HG02943 (cell line): ENCODE data around the gene ASGR2.
"Not testable (repeated sequence)": the region's sequence is repeated elsewhere in the genome, so short reads cannot be mapped to it uniquely, and the experiment has no call there.

ENCODE experiments used
- ATAC-seq: cut with Tn5 transposase; IDR thresholded peaks from one replicate; pipeline ENCODE4 v1.9.1; 2021; ENCODE audit warnings: mild to moderate bottlenecking, low read depth, moderate library complexity; ENCODE audit not compliant: unreplicated experiment

Gene ASGR2

GRCh38 chr17:7102421-7102820 is 12.2 kb downstream of the ASGR2 start:
- ATAC-seq, result no peak

DNA sequence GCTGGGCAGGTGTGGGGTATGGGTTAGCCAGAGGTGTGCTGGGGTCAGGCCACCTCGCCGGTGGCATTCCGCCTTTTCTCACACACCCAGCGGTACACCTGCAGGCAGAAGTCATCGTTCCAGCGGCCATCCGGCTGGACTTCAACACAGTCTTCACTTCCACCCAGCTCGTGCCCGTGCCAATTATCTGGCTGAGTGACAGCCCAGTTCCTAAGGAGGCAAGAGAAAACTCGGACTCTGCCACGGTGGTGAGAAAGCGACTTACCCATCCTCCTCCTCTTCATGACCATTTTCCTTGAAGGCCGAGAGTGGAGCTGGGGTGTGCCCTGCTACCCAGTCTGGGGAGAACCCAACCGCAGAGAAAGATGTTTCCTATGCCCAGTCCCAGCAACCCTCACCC is 13.1 kb downstream of the ASGR2 start:
- ATAC-seq, result no peak

GRCh38 chr17:7100641-7101379 is 13.8 kb downstream of the ASGR2 start:
- not testable (repeated sequence) for ATAC-seq

DNA sequence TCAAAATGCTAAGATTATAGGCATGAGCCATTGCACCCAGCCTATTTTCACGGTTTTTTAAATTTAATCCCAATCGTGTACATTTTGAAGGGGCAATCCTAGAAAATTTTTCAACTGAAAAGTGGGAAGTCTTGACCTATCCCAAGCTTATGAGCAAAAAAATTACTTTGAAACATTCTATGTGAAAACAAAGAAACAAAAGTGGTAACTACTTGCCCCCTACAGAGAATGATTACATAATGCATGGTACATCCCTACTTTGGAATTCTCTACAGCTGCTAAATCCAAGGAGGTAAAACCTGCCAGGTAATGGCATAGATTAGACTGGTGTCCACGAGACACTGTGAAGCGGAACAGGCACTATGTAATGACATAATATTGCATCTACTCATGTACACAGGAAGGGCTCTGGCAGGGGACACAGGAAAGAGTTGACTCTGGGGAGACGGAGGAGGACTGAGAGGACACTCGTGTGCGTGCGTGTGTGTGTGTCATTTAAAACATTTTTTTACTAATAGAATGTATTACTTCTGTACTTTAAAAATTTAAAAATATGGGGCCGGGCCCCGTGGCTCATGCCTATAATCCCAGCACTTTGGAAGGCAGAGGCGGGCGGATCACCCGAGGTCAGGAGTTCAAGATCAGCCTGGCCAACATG is 15.7 kb downstream of the ASGR2 start:
- ATAC-seq, result no peak

- no peak for ATAC-seq
Observed at GRCh38 chr17:7097940-7098339, 16.7 kb downstream of the ASGR2 start.

GRCh38 chr17:7095625-7096024 is 19.0 kb downstream of the ASGR2 start:
- no peak for ATAC-seq

DNA sequence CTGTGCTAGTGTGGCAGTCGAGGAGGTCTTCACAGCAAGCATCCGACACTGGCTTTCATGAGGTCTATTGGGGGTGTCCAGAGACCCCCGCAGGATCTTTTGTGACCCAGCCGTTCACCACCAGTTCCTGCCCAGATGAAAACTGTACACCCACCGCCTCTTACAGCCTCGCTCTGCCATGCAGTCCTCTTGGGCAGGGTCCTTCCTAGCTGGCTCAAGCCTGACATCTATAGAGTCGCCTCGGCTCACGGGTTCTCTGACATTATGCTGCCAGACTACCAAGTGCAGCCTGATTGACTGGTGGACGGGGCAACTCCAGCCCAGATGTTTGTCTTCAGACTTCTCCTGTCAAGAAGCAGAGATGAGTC is 20.0 kb downstream of the ASGR2 start:
- no peak for ATAC-seq

DNA sequence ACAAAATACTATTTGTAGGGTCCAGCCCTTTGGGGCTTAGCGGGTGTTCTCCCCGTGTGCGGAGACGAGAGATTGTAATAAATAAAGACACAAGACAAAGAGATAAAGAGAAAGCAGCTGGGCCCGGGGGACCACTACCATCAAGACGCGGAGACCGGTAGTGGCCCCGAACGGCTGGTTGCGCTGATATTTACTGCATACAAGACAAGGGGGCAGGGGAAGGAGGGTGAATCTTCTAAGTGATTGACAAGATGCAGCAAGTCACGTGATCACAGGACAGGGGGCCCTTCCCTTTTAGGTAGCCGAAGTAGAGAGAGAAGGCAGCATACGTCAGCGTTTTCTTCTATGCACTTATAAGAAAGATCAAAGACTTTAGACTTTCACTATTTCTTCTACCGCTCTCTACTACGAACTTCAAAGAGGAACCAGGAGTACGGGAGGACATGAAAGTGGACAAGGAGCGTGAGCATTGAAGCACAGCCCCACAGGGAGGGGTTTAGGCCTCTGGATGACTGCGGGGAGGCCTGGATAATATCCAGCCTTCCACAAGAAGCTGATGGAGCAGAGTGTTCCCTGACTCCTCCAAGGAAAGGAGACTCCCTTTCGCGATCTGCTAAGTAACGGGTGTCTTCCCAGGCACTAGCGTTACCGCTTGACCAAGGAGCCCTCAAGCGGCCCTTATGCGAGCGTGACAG is 23.2 kb downstream of the ASGR2 start:
- ATAC-seq, result not testable (repeated sequence)

GRCh38 chr17:7089570-7089969 is 25.1 kb downstream of the ASGR2 start:
- ATAC-seq, result not testable (repeated sequence)

DNA sequence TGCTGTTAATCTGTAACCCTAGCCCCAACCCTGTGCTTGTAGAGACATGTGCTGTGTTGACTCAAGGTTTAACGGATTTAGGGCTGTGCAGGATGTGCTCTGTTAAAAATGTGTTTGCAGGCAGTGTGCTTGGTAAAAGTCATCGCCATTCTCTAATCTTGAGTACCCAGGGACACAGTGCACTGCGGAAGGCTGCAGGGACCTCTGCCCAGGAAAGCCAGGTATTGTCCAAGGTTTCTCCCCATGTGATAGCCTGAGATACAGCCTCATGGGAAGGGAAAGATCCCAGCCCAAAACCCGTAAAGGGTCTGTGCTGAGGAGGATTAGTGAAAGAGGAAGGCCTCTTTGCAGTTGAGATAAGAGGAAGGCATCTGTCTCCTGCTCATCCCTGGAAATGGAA is 26.2 kb downstream of the ASGR2 start:
- not testable (repeated sequence) for ATAC-seq

DNA sequence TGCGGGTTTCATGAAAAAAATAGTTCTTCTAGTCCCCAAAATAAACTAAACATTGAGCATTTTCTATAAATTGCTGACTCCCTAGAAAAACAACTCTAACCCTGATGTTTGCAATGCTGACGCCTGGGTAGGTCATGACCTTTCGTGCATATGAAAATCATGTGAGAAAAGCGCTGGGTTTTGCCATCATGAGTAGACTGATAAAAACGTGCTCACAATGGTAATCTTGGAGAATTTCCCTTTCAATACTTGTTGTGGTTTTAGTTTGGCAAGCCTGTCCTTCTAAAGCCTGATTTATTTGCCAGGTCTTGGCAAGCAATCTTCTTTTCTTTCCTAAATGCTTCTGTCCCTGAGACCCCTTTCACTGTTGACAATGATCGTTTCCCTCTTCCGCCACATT is 30.5 kb downstream of the ASGR2 start:
- no peak for ATAC-seq

DNA sequence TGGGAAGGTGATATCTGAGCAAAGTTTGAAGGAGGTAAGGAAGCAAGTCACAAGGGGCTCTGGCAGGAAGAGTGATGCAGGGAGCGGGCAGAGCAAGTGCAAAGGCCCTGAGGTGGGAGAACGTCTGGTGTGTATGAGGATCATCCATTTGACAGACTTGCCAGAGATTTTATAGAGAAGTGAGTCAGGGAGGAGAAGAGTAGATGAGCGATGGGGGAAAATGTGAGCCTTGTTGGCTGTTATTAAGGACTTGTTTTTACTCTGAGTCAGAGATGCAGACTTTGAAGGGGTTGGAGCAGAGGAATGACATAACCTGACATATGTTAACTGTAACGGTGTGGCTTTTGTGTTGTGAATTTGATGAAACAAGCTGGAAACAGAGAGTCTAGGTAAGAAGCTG is 31.0 kb downstream of the ASGR2 start:
- ATAC-seq, result no peak

GRCh38 chr17:7081341-7082062 is 33.1 kb downstream of the ASGR2 start:
- ATAC-seq, result no peak

GRCh38 chr17:7080456-7081041 is 34.1 kb downstream of the ASGR2 start:
- ATAC-seq, result no peak

DNA sequence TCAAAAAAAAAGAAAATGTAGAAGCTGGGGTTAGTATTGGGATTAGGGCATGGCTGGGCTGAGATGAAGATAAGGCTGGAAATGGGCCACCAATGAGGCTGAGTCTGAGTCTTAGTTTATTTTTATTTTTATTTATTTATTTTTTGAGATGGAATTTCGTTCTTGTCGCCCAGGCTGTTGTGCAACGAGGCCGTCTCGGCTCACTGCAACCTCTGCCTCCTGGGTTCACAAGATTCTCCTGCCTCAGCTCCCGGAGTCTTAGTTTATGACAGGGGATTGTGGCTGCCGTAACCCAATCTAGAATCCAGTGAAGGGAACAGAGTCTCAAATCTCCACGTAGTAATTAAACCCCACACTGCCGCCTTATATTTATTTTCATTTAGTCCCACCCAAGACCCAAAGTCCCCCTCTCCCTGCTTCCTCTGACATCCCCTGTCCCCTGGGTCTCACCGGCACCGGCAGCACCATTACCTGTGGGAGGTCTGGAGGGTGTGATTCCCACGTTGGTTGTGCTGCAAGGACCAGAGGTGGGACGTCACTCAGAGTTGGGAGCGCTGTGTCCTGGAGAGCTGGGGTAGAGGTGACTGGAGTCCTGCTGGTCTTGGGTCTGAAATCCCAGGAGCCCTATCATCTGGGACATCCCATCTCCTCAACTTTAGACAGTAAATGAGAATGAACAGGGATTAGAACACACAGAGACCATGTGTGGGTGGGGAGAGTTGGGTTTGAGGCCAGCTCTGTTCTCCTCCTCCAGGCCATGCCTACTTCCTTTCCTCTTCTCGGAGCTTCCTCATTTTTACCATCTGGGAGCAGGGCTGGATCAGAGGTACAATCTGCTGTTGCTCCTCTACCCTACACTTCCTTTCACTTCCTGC is 34.8 kb downstream of the ASGR2 start, which contains the start of gene CLEC10A:
TSS of gene CLEC10A (minus strand) at position 671 of the 875 bp plus-strand sequence. CDS start 1,439 bp downstream, outside the sequence.
- ATAC-seq, result no peak

- ATAC-seq, result no peak
Observed at GRCh38 chr17:7078711-7079110, 35.9 kb downstream of the ASGR2 start.

DNA sequence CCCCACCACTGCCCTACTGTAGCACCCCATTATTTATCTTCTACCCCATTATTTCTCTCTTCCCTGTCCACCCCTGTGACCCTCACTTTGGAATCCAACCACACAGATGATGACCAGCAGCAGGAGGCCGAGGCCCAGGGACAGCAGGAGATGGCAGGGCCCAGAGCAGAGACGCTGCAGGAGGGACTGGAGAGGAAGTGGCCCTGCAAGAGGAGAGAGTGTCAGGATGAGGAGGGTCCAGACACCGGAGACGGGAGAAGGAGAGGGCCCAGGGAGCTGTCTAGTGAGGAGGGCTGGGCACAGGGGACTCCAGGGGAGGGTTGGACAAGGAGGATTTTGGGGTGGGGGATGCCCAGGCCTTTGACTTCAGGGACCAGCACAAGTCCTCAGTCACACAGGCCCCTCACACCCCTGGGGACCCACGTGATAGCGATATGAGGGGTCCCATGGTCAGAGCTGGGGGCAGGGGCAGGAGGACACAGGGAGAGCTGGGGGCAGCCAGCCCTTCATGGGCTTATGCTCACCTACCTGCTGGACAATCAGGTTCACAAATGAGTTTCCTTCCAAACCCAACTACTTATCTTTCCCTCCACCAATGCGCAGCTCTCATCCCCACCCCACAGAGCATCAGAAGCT is 36.6 kb downstream of the ASGR2 start:
- ATAC-seq, result no peak

- no peak for ATAC-seq
Observed at GRCh38 chr17:7074931-7075330, 39.7 kb downstream of the ASGR2 start.

DNA sequence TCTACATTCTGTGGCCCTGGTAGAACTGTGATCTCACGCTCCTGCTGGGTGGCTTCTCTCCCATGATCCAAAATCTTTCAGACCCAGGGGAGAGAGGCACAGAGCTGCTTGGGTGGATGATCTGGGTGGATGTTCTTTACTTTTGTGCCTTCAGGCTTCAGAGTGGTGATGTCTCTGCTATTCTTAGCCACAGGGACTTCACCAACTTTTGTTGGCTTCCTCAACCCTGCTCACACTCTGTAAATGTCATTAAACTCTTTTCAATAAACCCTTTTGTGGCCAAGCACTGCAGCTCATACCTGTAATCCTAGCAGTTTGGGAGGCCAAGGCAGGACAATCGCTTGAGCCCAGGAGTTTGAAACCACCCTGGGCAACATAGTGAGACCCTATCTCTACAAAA is 42.2 kb downstream of the ASGR2 start:
- ATAC-seq, result no peak
